Urothelium cell line (cell line): ENCODE results near the gene KRTAP1-5.
"Not testable (repeated sequence)": the region's sequence is repeated elsewhere in the genome, so short reads cannot be mapped to it uniquely, and the experiment has no call there.

Source experiments
- DNase-seq: peaks from one replicate; pipeline ENCODE4 v3.0.0; 2011; ENCODE audit warnings: low spot score, mixed read lengths
- FAIRE-seq: peaks from 2 replicates; lab custom pipeline; 2011; peaks lifted over from hg19 to GRCh38; lab: Jason Lieb, UNC

Gene KRTAP1-5

DNA sequence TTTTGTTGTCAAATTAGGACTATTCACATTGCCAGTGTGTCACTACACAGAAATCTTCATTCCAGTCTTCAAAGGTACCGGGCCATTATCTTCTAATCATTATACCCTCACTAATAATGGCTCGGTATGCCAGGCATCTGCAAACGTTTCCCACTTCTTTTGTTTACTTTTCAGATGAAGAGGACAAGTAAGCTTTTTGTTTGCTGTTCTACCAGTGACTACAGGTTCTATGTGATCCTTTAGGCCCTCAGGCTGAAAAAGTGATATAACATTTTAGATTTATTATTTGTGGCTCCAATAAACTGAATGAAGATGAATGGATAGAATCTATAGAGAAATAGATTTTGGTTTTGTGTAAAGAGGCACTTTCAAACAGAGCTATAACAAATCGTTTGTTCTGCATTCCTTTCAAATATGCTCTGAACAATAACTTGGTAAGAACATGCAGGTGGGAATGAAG lies 17.7 kb downstream of the KRTAP1-5 start:
- no peak for DNase-seq

DNA sequence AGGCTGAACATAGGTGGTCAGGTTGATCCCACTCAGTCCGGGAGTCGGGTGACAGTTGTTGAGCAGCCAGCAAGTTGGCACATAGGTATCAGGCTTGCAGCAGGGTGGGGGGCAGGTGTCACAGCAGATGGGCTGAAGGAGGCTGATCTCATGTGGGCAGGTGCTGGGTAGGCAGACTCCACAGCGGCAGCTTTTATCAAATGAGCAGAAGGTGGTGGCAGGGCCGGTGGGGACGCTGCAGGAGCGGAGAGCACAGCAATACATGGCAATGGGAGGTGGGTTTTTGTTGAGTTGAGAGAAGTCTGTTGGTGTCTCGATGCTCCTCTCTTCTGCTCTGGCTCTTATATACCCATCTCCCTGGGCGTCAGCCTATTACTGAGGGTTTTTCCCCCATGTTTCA lies 18.2 kb downstream of the KRTAP1-5 start, which contains the start of gene KRTAP3-1:
Gene KRTAP3-1, minus strand, starts transcription at position 318 of the 400 bp plus-strand sequence. Its CDS starts 54 bp downstream, at position 264.
- DNase-seq (no peak), FAIRE-seq (no peak)

More for the DNA sequence above, 17.7 kb downstream of the KRTAP1-5 start:
- FAIRE-seq, result no peak

GRCh38 chr17:41004397-41004796 lies 22.6 kb downstream of the KRTAP1-5 start:
- FAIRE-seq (no peak), DNase-seq (no peak)

DNA sequence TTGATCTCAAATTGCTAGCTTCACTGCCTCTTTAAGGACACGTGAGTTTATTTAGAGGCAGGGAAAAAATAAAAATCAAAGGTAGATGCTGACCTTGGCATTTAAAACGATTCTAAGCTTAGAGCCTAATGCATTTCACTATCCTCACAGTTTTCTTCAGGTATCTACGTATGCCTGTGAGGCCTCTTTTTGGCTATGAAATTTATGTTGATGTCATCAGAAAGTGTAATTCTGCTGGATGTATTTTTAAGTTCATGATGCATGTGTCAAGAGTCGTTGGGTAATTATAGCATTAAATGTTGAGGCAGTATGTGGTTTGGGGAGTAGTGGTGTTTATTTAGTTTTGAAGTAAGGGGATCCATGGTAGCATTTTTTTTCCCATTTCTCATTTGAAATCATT lies 23.1 kb downstream of the KRTAP1-5 start:
- DNase-seq (no peak), FAIRE-seq (no peak)

- DNase-seq (no peak), FAIRE-seq (no peak)
These were observed 24.2 kb downstream of the KRTAP1-5 start for GRCh38 chr17:41002814-41003213.

- no peak for FAIRE-seq
These were observed 25.2 kb downstream of the KRTAP1-5 start for GRCh38 chr17:41001795-41002194.

DNA sequence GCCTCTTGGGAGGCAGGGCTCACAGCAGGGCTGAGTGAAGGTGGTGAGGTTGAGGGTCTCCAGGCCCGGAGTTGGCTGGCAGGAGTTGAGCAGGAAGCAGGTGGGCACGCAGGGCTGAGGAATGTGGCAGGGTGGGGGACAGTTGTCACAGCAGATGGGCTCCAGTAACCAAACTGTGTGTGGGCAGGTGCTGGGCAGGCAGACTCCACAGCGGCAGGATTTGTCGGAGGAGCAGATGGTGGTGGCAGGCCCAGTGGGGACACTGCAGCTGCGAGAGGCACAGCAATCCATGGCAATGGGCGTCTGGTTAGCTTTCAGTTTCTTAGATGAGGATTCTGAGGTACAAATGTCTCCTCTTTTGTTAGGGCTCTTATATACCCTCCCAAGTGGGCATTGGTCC lies 27.4 kb downstream of the KRTAP1-5 start, which contains the start of gene KRTAP3-2:
Gene KRTAP3-2, minus strand, starts transcription at position 344 of the 400 bp plus-strand sequence. Its CDS starts 53 bp downstream, at position 291.
- not testable (repeated sequence) for DNase-seq
- FAIRE-seq, result peak; percentile 96

More at GRCh38 chr17:41001795-41002194, 25.2 kb downstream of the KRTAP1-5 start:
- no peak for DNase-seq

DNA sequence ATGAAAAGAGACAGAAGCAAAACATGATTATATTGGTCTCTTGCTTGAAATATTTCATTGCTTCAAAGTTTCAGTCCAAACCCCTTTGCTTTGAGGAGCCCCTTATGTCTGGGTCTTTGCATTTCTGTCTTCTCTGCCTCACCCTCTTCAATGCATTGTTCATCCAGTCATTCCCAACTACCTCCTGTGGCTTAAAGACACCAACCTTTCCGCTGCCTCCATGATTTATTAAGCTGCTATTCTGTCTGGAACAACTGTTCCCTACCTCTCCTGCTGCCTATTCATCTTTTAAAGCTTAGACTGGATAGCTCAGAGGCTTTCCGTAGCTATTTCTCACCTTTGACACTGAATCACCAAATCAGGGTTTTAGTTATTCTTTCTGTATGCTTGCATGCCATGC lies 29.6 kb downstream of the KRTAP1-5 start:
- FAIRE-seq, result no peak
- DNase-seq, result no peak

DNA sequence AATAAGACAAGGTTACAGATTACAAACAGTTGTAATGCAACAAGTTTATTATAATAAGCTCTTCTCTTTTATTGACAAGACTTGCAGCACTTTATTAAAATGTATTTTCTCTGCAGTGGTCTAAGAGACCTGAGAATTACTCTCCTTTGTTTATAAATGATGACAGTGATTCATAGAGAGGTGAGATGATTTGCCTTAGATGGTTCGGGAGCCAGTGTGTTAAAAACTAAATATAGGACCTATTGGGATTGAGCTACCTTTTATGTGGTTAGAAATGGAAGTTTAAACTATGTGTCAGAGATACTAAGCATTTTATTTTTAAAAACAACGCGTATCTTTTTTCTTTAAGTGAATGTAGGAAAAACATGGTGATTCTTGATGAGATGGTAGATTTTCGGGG lies 30.2 kb downstream of the KRTAP1-5 start:
- FAIRE-seq (no peak), DNase-seq (no peak)

DNA sequence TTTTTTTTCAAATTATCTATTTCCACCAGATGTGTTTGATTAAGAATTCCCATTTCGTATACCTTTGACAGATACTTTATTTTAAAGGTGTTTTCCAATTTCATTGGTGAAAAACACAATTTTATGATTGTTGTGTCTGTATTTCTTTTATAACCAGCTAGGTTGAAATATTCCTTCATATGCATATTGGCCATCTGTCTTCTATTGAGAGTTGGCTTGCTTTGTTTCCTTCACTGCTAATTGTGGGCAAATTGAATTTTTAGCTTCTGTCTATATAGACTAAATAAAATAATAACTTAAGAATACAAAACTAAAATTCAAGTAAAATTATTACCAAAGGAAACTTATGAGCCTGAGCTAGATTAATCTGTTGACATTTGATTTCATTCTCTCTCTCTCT lies 31.9 kb downstream of the KRTAP1-5 start:
- FAIRE-seq (no peak), DNase-seq (no peak)

DNA sequence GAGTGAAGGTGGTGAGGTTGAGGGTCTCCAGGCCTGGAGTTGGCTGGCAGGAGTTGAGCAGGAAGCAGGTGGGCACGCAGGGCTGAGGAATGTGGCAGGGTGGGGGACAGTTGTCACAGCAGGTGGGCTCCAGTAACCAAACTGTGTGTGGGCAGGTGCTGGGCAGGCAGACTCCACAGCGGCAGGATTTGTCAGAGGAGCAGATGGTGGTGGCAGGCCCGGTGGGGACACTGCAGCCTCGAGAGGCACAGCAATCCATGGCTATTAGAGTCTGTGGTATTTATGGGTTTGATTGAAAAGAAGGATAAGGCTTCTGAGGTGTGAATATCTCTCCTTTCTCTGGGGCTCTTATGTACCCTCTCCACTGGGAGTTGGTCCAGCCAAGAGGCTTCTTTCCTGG lies 33.2 kb downstream of the KRTAP1-5 start, which contains the start of gene KRTAP3-3:
Gene KRTAP3-3, minus strand, starts transcription at position 326 of the 400 bp plus-strand sequence. Its CDS starts 67 bp downstream, at position 259.
- peak; percentile 75 for FAIRE-seq
- DNase-seq, result no peak

DNA sequence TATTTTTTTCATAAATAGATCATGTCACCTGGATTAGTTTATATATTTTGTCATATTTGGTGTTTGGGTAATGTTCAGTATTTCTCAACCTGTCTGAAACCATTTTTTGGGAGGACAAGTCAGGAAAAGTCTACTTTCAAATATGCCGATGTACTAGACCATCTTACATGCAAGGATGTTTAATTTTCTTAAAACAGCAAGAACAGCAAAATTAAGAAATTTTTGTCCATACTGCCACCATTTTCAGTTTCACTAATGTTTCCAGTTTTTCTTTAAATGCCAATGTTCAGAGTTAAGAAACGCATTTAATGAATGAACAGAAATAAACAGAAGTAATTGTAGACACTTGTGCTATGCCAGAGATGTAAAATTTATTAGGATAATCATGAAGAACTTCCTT lies 33.9 kb downstream of the KRTAP1-5 start:
- DNase-seq (no peak), FAIRE-seq (no peak)

DNA sequence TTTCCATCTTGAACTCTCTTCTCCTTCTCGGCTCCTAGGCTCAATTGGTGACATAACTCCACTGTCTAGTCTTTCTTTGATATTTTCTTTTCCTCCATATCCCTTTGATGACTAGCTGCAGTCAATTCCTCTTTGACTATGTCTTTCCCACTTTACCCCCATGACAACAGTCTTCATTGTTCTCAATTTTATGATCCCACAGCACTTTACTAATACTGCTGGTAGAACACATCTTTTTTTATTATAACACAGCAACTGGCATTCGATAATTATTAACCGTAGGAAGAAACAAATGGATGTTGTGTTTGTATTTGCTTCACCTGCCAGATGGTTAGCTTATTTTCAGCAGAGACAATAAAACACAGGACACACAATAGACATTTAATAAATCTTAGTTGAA lies 34.3 kb downstream of the KRTAP1-5 start:
- no peak for DNase-seq
- FAIRE-seq, result no peak

DNA sequence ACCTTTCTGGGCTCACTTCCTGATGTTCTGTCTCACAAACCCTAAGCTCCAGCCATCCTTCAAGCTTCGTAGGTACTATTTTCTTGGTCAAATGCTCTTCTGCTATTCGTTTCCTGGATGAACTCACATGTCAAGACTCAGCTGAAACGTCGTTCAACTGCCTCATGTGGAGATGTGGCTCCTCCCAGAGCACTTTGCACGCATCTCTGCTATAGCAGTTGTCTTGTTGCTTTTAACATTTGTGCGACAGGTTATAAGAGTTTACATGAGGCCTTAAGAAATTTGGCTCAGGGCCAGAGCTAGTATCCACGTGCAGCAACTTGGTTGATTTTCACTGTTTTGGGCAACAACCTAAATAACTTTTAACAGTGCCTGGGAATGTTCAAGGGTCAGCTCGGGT lies 40.1 kb downstream of the KRTAP1-5 start:
- no peak for DNase-seq
- no peak for FAIRE-seq

GRCh38 chr17:40984226-40984625 lies 42.8 kb downstream of the KRTAP1-5 start, which contains the start of gene KRT40:
Gene KRT40 (minus strand): TSS chr17:40984326. CDS start chr17:40984273, 53 bp downstream.
- FAIRE-seq, result no peak
- no peak for DNase-seq

DNA sequence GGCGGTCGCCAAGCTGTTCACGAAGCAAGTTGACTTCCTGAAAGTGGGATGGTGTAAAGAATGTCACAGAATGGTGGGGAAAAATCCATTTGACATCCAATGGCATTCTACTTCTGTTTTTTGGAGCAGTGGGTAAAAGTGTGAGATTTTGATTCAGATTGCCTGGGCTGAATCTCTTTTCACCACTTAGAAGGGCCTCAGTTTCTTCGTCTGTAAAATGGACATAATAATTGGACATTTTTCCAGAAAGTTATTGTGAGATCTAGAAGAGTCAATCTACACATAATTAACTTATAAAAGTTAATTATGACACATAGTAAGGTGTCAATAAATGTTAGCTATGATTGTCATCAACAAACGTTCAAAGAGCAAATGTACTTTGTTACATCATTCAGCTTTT lies 45.9 kb downstream of the KRTAP1-5 start:
- FAIRE-seq, result no peak
- no peak for DNase-seq

DNA sequence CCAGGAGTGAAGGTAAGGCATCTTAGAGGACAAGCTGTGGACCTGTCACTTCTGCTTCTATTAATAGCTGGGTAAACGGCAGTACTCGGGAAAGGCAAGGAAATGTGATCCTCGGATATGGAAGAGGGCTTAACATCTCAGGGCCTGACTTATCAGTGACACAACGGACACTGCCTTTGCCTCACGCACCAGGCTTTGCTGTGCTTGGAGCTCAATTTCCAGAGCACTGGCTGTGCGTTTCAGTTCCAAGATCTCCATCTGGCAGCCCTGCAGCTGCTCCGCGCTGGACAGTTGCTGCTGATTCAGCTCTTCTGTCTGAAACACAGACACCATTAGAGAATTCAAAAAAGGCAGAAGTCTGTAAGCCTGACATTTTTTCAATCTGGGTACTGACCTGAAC lies 46.4 kb downstream of the KRTAP1-5 start:
- no peak for DNase-seq
- no peak for FAIRE-seq

DNA sequence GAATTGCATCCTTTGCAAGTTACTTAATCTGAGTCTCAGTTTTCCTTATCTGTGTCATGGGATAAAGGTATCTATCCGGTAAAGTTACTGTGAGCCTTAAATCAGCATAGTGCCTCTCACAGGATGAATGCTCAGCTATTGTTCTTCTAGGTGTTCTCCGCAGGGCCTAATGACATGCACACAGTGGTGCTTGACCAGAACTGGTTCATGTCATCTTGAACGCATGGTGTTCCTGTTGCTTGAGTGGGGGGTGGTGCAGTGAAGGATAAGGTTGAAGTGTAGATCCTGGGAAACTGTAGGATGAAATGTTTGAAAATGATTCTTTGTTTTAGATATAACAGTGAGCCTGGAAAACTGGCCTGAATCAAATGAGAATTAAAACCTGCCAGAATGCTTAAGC lies 46.9 kb downstream of the KRTAP1-5 start:
- DNase-seq (no peak), FAIRE-seq (no peak)

DNA sequence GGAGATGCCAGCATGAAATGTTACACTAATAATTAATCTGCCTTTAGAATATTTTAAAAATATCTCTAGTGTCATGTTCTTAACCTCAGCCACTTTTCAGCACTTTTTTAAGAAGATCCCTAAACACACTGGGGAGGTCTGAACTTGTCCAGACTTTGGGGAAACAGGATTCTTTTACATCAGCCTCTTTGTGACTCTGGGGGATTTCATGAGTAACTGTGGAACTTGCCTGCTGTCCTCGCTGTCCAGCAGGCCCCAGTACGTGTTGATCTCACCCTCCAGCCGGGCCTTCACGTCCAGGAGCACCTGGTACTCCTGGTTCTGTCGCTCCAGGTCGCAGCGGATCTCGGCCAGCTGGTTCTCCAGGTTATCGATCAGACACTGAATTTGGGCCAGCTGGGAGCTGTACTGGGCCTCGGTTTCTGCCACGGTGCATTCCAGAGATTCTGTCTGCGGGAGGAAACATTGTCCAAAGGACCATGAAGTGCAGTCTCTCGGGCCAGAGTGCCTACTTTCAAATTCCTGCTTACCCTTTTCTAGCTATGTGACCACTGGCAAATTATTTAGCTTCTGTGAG lies 48.3 kb downstream of the KRTAP1-5 start:
- DNase-seq, result no peak
- FAIRE-seq, result no peak
